WTC11 (cell line): ENCODE data around the gene CRAT.

Source experiments
- ATF6 ChIP-seq: sonication (generic); formaldehyde crosslinking; IDR thresholded peaks from 2 replicates; pipeline ENCODE4 v1.8.1; 2023; ENCODE audit warnings: mild to moderate bottlenecking, missing genetic modification reagents
- CTCF ChIP-seq: fragments of 200-600 bp; IDR thresholded peaks from 2 replicates; pipeline ENCODE4 v1.8.0; 2022; ENCODE audit warnings: antibody characterized with exemption
- FOXJ3 ChIP-seq: sonication (generic); formaldehyde crosslinking; IDR thresholded peaks from 2 replicates; pipeline ENCODE4 v1.9.0; 2021; ENCODE audit warnings: missing genetic modification reagents, mild to moderate bottlenecking, borderline replicate concordance
- FOXP1 ChIP-seq: sonication (generic); formaldehyde crosslinking; IDR thresholded peaks from 2 replicates; pipeline ENCODE4 v1.8.0; 2022; ENCODE audit warnings: missing genetic modification reagents, mild to moderate bottlenecking, moderate library complexity, borderline replicate concordance
- MAX ChIP-seq: sonication (generic); formaldehyde crosslinking; IDR thresholded peaks from 2 replicates; pipeline ENCODE4 v1.8.0; 2022; ENCODE audit warnings: mild to moderate bottlenecking, missing genetic modification reagents
- RORB ChIP-seq: fragments of 250-450 bp; sonication (Bioruptor Pico); IDR thresholded peaks from 2 replicates; pipeline ENCODE4 v1.9.0; 2021; ENCODE audit warnings: mild to moderate bottlenecking
- TCF7 ChIP-seq: sonication (generic); formaldehyde crosslinking; IDR thresholded peaks from 2 replicates; pipeline ENCODE4 v1.8.0; 2022; ENCODE audit warnings: mild to moderate bottlenecking, low read depth, missing genetic modification reagents, moderate library complexity
- USF2 ChIP-seq: sonication (generic); formaldehyde crosslinking; IDR thresholded peaks from 2 replicates; pipeline ENCODE4 v1.8.1; 2023; ENCODE audit warnings: mild to moderate bottlenecking, missing genetic modification reagents, moderate library complexity
- ZBTB43 ChIP-seq: sonication (generic); formaldehyde crosslinking; IDR thresholded peaks from 2 replicates; pipeline ENCODE4 v1.8.1; 2023; ENCODE audit warnings: mild to moderate bottlenecking, missing genetic modification reagents
- ZNF263 ChIP-seq: sonication (generic); formaldehyde crosslinking; IDR thresholded peaks from 2 replicates; pipeline ENCODE4 v1.8.1; 2022; ENCODE audit warnings: low read depth, mild to moderate bottlenecking, moderate library complexity, missing genetic modification reagents
- ZNF512 ChIP-seq: sonication (generic); formaldehyde crosslinking; IDR thresholded peaks from 2 replicates; pipeline ENCODE4 v1.8.1; 2022; ENCODE audit warnings: missing genetic modification reagents, borderline replicate concordance

GRCh38 chr9:129109537-129109903, 1.1 kb downstream of the CRAT start:
- no peak for TF ChIP-seq CTCF
- TF ChIP-seq MAX (CRISPR knock-in tag): no peak
- TF ChIP-seq USF2 (CRISPR knock-in tag): no peak
- no peak for TF ChIP-seq TCF7 (CRISPR knock-in tag)
- no peak for TF ChIP-seq ATF6 (CRISPR knock-in tag)
- TF ChIP-seq ZNF512 (CRISPR knock-in tag): no peak
- TF ChIP-seq FOXP1 (CRISPR knock-in tag): no peak
- no peak for TF ChIP-seq FOXJ3 (CRISPR knock-in tag)
- no peak for TF ChIP-seq ZBTB43
- no peak for TF ChIP-seq RORB (CRISPR knock-in tag)
- TF ChIP-seq ZNF263 (CRISPR knock-in tag): no peak
